ENCODE measurements around the gene KMO.

GRCh38 chr1:241635556-241636152 is 103.5 kb downstream of the KMO start:
- TF ChIP-seq CTCF (IDR thresholded peaks at IDR 0.05) (no peak), MAX (CRISPR knock-in tag; IDR thresholded peaks at IDR 0.05) (no peak), TEAD4 (CRISPR knock-in tag; IDR thresholded peaks at IDR 0.05) (no peak), STAT6 (CRISPR knock-in tag; conservative IDR thresholded peaks at IDR 0.05; ENCODE audit: low read depth) (no peak), ATF2 (CRISPR knock-in tag; IDR thresholded peaks at IDR 0.05; ENCODE audit: borderline replicate concordance, low read depth) (no peak), SP1 (CRISPR knock-in tag; conservative IDR thresholded peaks at IDR 0.05) (no peak), HMGA2 (CRISPR knock-in tag; IDR thresholded peaks at IDR 0.05) (no peak), ETV6 (CRISPR knock-in tag; IDR thresholded peaks at IDR 0.05) (no peak), GABPB1 (CRISPR knock-in tag; IDR thresholded peaks at IDR 0.05) (no peak)

All from WTC11 (cell line).